Islet of Langerhans (tissue), 1 donor: ENCODE data around the gene NAV2.
"Not testable (repeated sequence)": the region's sequence is repeated elsewhere in the genome, so short reads cannot be mapped to it uniquely, and the experiment has no call there.

Experiments used
- FAIRE-seq: peaks from one replicate; lab custom pipeline; 2011; peaks lifted over from hg19 to GRCh38; lab: Jason Lieb, UNC

Gene NAV2

GRCh38 chr11:19957294-19957943 is 244.8 kb downstream of the NAV2 start:
- FAIRE-seq, result no peak

- FAIRE-seq, result no peak
Observed at GRCh38 chr11:19958204-19958603, 245.6 kb downstream of the NAV2 start.

- no peak for FAIRE-seq
Observed at GRCh38 chr11:19959210-19959609, 246.6 kb downstream of the NAV2 start.

GRCh38 chr11:19959648-19960059 is 247.0 kb downstream of the NAV2 start:
- no peak for FAIRE-seq

- FAIRE-seq, result not testable (repeated sequence)
Observed at GRCh38 chr11:19960410-19960809, 247.8 kb downstream of the NAV2 start.

- FAIRE-seq, result no peak
Observed at GRCh38 chr11:19961225-19961624, 248.6 kb downstream of the NAV2 start.

- no peak for FAIRE-seq
Observed at GRCh38 chr11:19962053-19962800, 249.6 kb downstream of the NAV2 start.

- no peak for FAIRE-seq
Observed at GRCh38 chr11:19962801-19963175, 250.2 kb downstream of the NAV2 start.

- FAIRE-seq, result no peak
Observed at GRCh38 chr11:19963697-19964387, 251.2 kb downstream of the NAV2 start.

- no peak for FAIRE-seq
Observed at GRCh38 chr11:19966441-19966840, 253.8 kb downstream of the NAV2 start.

GRCh38 chr11:19966927-19967326 is 254.3 kb downstream of the NAV2 start:
- FAIRE-seq, result no peak

GRCh38 chr11:19967787-19968186 is 255.2 kb downstream of the NAV2 start:
- no peak for FAIRE-seq

- FAIRE-seq, result no peak
Observed at GRCh38 chr11:19968860-19969259, 256.2 kb downstream of the NAV2 start.

- FAIRE-seq, result no peak
Observed at GRCh38 chr11:19970944-19971343, 258.3 kb downstream of the NAV2 start.

- no peak for FAIRE-seq
Observed at GRCh38 chr11:19972091-19972490, 259.5 kb downstream of the NAV2 start.

- no peak for FAIRE-seq
Observed at GRCh38 chr11:19972651-19973050, 260.0 kb downstream of the NAV2 start.

GRCh38 chr11:19973136-19973635 is 260.5 kb downstream of the NAV2 start:
- FAIRE-seq, result no peak

- FAIRE-seq, result no peak
Observed at GRCh38 chr11:19974886-19975285, 262.2 kb downstream of the NAV2 start.

GRCh38 chr11:19975414-19975990 is 262.9 kb downstream of the NAV2 start:
- no peak for FAIRE-seq

GRCh38 chr11:19976281-19976941 is 263.8 kb downstream of the NAV2 start:
- no peak for FAIRE-seq

GRCh38 chr11:19977941-19978340 is 265.3 kb downstream of the NAV2 start:
- FAIRE-seq, result no peak
